ENCODE measurements around the gene CHGA. TPM values are rescaled to one million over a fixed set of nuclear protein-coding genes. Genes with fewer than 3 reads are reported as not detected.

CHGA gene
- total and polyA plus RNA-seq, 2 donors, result 0.71 to 4.3 TPM

DNA sequence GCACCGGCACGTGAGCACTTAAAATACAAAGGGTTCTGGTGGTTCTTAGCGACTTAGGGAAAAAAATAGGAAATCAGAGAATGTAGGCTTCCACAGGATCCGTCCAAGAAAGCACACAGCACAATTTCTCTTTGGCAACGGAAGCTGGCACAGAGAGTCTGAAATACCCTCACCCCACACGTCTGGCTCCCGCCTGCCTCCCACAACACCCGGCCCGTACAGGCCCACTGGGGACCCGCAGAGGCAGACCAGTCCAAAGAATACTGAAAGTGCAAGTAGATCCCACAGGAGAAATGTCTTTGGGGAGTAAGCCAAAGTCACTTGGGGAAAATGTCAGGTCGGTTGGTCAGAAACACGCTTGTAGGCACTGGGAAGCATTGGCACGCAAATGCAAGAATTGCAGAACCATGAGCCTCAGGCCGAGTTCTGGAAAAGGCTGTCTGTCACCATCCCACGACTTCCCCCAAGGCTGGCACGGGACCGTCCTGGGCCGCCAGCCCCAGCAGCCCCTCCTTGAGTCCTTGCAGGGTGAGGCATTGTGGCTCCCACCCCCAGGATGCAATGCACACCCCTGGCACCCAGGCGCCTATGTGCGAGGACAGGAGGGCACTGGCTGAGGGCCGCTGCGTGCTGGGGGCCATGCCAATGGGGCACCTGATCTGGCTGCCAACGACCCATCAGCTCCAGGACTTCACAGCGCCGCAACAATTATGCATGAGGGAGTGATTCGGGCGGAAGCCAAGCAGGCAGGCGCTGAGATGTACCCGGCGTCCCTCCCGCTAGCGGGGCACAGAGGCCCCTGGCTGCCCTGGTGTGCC lies 29.7 kb downstream of the CHGA start:
- no peaks in the 10 kb centered on the region for H3K9me3 ChIP-seq (ENCODE audit: control insufficient read depth in 2 of 2, insufficient read depth in 1 of 2, low read length in 1 of 2)
- no peak for DNase-seq (ENCODE audit: low read depth in 6 of 9, low spot score in 9 of 9)

DNA sequence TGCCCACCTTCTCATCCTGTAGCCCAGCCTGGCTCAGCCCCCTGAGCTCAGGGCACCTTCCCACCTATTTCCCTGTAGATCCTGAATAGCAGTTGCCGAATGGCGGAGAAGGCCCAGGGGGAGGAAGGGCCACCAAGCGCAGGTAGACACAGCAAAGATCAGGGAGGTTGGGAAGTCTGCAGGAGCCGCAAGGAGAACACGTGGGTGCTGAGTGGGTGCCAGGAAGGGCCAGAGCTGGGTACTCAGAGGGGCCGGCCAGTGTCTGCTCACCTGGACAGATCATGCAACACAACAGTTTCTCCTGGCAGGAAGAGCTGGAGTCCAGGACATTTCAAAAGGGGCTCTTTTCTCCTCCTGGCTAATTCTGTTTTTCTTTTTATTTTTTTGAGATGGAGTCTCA lies 30.6 kb downstream of the CHGA start:
- DNase-seq (ENCODE audit: low read depth in 6 of 9, low spot score in 9 of 9), result no peak
- H3K36me3 ChIP-seq (ENCODE audit: control insufficient read depth in 2 of 2, insufficient read depth in 2 of 2, low read length in 1 of 2), result peaks cover 14 to 22% of the 10 kb centered on the region in 2 donors
- no peak overlapping the region for H3K4me3 ChIP-seq (ENCODE audit: low read length in 2 of 2)
- WGBS, result 98% methylated on average over 6 of the region's 6 CpGs
- no peak overlapping the region for H3K27ac ChIP-seq (ENCODE audit: low read depth in 1 of 2, low read length in 1 of 2)
- no peaks in the 10 kb centered on the region for H3K9me3 ChIP-seq (ENCODE audit: control insufficient read depth in 2 of 2, insufficient read depth in 1 of 2, low read length in 1 of 2)
- no peaks in the 10 kb centered on the region for H3K4me1 ChIP-seq (ENCODE audit: control insufficient read depth in 2 of 2, insufficient read depth in 2 of 2, low read length in 2 of 2)
- H3K27me3 ChIP-seq (ENCODE audit: control insufficient read depth in 2 of 2, insufficient read depth in 1 of 2, low read length in 1 of 2), result no peaks in the 10 kb centered on the region

More for the DNA sequence above, 29.7 kb downstream of the CHGA start:
- WGBS, result 96% methylated on average over 32 of the region's 32 CpGs
- H3K27ac ChIP-seq (ENCODE audit: low read depth in 1 of 2, low read length in 1 of 2), result no peak overlapping the region
- no peak overlapping the region for H3K4me3 ChIP-seq (ENCODE audit: low read length in 2 of 2)
- no peaks in the 10 kb centered on the region for H3K27me3 ChIP-seq (ENCODE audit: control insufficient read depth in 2 of 2, insufficient read depth in 1 of 2, low read length in 1 of 2)
- peaks cover 6 to 14% of the 10 kb centered on the region in 2 donors for H3K36me3 ChIP-seq (ENCODE audit: control insufficient read depth in 2 of 2, insufficient read depth in 2 of 2, low read length in 1 of 2)
- H3K4me1 ChIP-seq (ENCODE audit: control insufficient read depth in 2 of 2, insufficient read depth in 2 of 2, low read length in 2 of 2), result no peaks in the 10 kb centered on the region

GRCh38 chr14:92954933-92955332 lies 32.0 kb downstream of the CHGA start:
- Histone ChIP-seq H3K4me3 (ENCODE audit: low read length in 2 of 2) (no peak overlapping the region), H3K4me1 (ENCODE audit: control insufficient read depth in 2 of 2, insufficient read depth in 2 of 2, low read length in 2 of 2) (no peaks in the 10 kb centered on the region), H3K9me3 (ENCODE audit: control insufficient read depth in 2 of 2, insufficient read depth in 1 of 2, low read length in 1 of 2) (no peaks in the 10 kb centered on the region), H3K27ac (ENCODE audit: low read depth in 1 of 2, low read length in 1 of 2) (no peak overlapping the region), H3K27me3 (ENCODE audit: control insufficient read depth in 2 of 2, insufficient read depth in 1 of 2, low read length in 1 of 2) (no peaks in the 10 kb centered on the region), H3K36me3 (ENCODE audit: control insufficient read depth in 2 of 2, insufficient read depth in 2 of 2, low read length in 1 of 2) (peaks cover 14 to 20% of the 10 kb centered on the region in 2 donors)
- DNase-seq (ENCODE audit: low read depth in 6 of 9, low spot score in 9 of 9), result no peak
- 96% methylated on average over 5 of the region's 5 CpGs for WGBS

DNA sequence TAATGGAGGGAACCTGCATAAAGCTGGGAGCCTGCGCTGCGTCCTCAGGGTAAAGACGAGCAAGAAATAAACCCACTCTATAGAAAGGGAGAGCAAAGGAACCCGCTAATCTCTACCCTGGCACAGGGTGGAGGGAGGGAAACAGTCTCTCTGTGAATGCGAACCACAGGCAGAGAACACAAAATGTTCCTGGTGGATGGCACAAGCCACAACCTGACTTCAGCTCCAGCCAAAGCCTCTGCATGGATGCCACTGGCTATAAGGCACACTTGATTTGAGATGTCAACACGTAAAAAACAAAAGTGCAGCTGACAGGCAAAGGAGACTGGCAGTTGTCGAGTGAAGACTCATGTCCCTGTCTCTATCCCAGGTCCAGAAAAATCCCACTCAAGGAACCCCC lies 32.4 kb downstream of the CHGA start:
- 96% methylated on average over 7 of the region's 7 CpGs for WGBS
- peaks cover 14 to 17% of the 10 kb centered on the region in 2 donors for H3K36me3 ChIP-seq (ENCODE audit: control insufficient read depth in 2 of 2, insufficient read depth in 2 of 2, low read length in 1 of 2)
- H3K9me3 ChIP-seq (ENCODE audit: control insufficient read depth in 2 of 2, insufficient read depth in 1 of 2, low read length in 1 of 2), result no peaks in the 10 kb centered on the region
- H3K27me3 ChIP-seq (ENCODE audit: control insufficient read depth in 2 of 2, insufficient read depth in 1 of 2, low read length in 1 of 2), result no peaks in the 10 kb centered on the region
- DNase-seq (ENCODE audit: low read depth in 6 of 9, low spot score in 9 of 9), result no peak
- no peaks in the 10 kb centered on the region for H3K4me1 ChIP-seq (ENCODE audit: control insufficient read depth in 2 of 2, insufficient read depth in 2 of 2, low read length in 2 of 2)
- H3K4me3 ChIP-seq (ENCODE audit: low read length in 2 of 2), result no peak overlapping the region
- no peak overlapping the region for H3K27ac ChIP-seq (ENCODE audit: low read depth in 1 of 2, low read length in 1 of 2)

GRCh38 chr14:92956961-92957360 lies 34.0 kb downstream of the CHGA start:
- WGBS, result 95% methylated on average over 11 of the region's 11 CpGs
- Histone ChIP-seq H3K9me3 (ENCODE audit: control insufficient read depth in 2 of 2, insufficient read depth in 1 of 2, low read length in 1 of 2) (no peaks in the 10 kb centered on the region), H3K36me3 (ENCODE audit: control insufficient read depth in 2 of 2, insufficient read depth in 2 of 2, low read length in 1 of 2) (peaks cover 8 to 17% of the 10 kb centered on the region in 2 donors), H3K4me3 (ENCODE audit: low read length in 2 of 2) (no peak overlapping the region), H3K4me1 (ENCODE audit: control insufficient read depth in 2 of 2, insufficient read depth in 2 of 2, low read length in 2 of 2) (no peaks in the 10 kb centered on the region), H3K27me3 (ENCODE audit: control insufficient read depth in 2 of 2, insufficient read depth in 1 of 2, low read length in 1 of 2) (no peaks in the 10 kb centered on the region), H3K27ac (ENCODE audit: low read depth in 1 of 2, low read length in 1 of 2) (no peak overlapping the region)
- no peak for DNase-seq (ENCODE audit: low read depth in 6 of 9, low spot score in 9 of 9)

DNA sequence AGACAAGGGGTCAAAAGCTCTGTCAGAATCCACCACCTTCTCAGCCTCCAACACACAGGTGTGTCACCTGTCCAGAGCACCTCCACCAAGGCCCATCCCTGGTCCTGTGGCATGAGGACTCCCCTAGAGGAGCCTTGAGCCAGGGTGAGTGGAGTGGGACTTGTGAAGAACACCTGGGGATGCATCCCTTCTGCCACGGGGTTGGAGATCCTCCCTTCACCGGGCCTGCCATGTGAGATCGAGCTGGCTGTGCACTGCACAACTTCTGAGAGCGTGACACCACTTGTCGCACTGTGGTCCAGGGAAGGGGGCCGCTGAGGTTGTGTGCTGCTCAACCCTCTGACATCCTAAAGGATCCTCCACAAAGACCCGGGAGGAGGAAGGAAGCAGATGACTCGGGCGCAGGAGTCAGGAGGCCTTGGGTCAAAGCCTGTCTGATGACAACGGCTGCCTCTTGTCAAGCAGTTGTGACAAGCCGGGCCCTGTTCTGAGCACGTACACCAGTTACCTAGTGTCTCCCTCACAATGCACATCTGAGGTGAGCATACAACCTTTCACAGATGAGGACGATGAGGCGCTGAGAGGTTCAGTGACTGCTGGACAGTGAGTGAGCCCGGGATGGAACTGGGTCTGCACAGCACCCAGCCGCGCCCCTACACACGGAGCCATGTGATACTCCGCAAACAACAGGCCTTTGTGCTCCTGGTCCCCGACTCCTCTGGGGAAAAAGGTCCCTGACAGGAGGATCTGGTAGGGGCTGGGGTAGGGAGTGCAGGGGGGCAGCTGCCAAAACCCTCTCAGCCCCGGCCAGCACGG lies 35.6 kb downstream of the CHGA start:
- Histone ChIP-seq H3K36me3 (ENCODE audit: control insufficient read depth in 2 of 2, insufficient read depth in 2 of 2, low read length in 1 of 2) (peaks cover 9 to 17% of the 10 kb centered on the region in 2 donors), H3K27me3 (ENCODE audit: control insufficient read depth in 2 of 2, insufficient read depth in 1 of 2, low read length in 1 of 2) (no peaks in the 10 kb centered on the region), H3K4me1 (ENCODE audit: control insufficient read depth in 2 of 2, insufficient read depth in 2 of 2, low read length in 2 of 2) (no peaks in the 10 kb centered on the region), H3K27ac (ENCODE audit: low read depth in 1 of 2, low read length in 1 of 2) (no peak overlapping the region), H3K4me3 (ENCODE audit: low read length in 2 of 2) (no peak overlapping the region), H3K9me3 (ENCODE audit: control insufficient read depth in 2 of 2, insufficient read depth in 1 of 2, low read length in 1 of 2) (no peaks in the 10 kb centered on the region)
- DNase-seq (ENCODE audit: low read depth in 6 of 9, low spot score in 9 of 9), result no peak
- WGBS, result 97% methylated on average over 22 of the region's 22 CpGs

GRCh38 chr14:92959189-92959531 lies 36.2 kb downstream of the CHGA start:
- H3K4me3 ChIP-seq (ENCODE audit: low read length in 2 of 2), result no peak overlapping the region
- no peaks in the 10 kb centered on the region for H3K4me1 ChIP-seq (ENCODE audit: control insufficient read depth in 2 of 2, insufficient read depth in 2 of 2, low read length in 2 of 2)
- no peak overlapping the region for H3K27ac ChIP-seq (ENCODE audit: low read depth in 1 of 2, low read length in 1 of 2)
- peaks cover 9 to 17% of the 10 kb centered on the region in 2 donors for H3K36me3 ChIP-seq (ENCODE audit: control insufficient read depth in 2 of 2, insufficient read depth in 2 of 2, low read length in 1 of 2)
- no peaks in the 10 kb centered on the region for H3K9me3 ChIP-seq (ENCODE audit: control insufficient read depth in 2 of 2, insufficient read depth in 1 of 2, low read length in 1 of 2)
- no peaks in the 10 kb centered on the region for H3K27me3 ChIP-seq (ENCODE audit: control insufficient read depth in 2 of 2, insufficient read depth in 1 of 2, low read length in 1 of 2)
- WGBS, result 98% methylated on average over 10 of the region's 10 CpGs
- no peak for DNase-seq (ENCODE audit: low read depth in 6 of 9, low spot score in 9 of 9)

GRCh38 chr14:92959761-92960680 lies 37.1 kb downstream of the CHGA start:
- Histone ChIP-seq H3K27me3 (ENCODE audit: control insufficient read depth in 2 of 2, insufficient read depth in 1 of 2, low read length in 1 of 2) (no peaks in the 10 kb centered on the region), H3K27ac (ENCODE audit: low read depth in 1 of 2, low read length in 1 of 2) (no peak overlapping the region), H3K9me3 (ENCODE audit: control insufficient read depth in 2 of 2, insufficient read depth in 1 of 2, low read length in 1 of 2) (no peaks in the 10 kb centered on the region), H3K4me1 (ENCODE audit: control insufficient read depth in 2 of 2, insufficient read depth in 2 of 2, low read length in 2 of 2) (no peaks in the 10 kb centered on the region), H3K4me3 (ENCODE audit: low read length in 2 of 2) (no peak overlapping the region), H3K36me3 (ENCODE audit: control insufficient read depth in 2 of 2, insufficient read depth in 2 of 2, low read length in 1 of 2) (peaks cover 9 to 17% of the 10 kb centered on the region in 2 donors)
- no peak for DNase-seq (ENCODE audit: low read depth in 6 of 9, low spot score in 9 of 9)
- 95% methylated on average over 30 of the region's 30 CpGs for WGBS

Measured in thymus (tissue), 11 donors.